Activated naive CD8-positive, alpha-beta T cell treated with anti-CD3 and anti-CD28 coated beads for 36 hours (primary cell): ENCODE results near the gene IFTAP. TPM values are rescaled to one million over a fixed set of nuclear protein-coding genes. Genes with fewer than 3 reads are reported as not detected.

Experiments used
- DNase-seq: peaks from one replicate; pipeline ENCODE4 v3.0.0; 2021
- H3K27ac Mint-ChIP-seq: one replicate; pipeline ENCODE4 v1.8.0; 2022; ENCODE audit warnings: mild to moderate bottlenecking, moderate library complexity, mixed read lengths
- H3K27me3 Mint-ChIP-seq: one replicate; pipeline ENCODE4 v1.8.0; 2022; ENCODE audit warnings: mild to moderate bottlenecking, mixed read lengths
- H3K36me3 Mint-ChIP-seq: one replicate; pipeline ENCODE4 v1.8.0; 2021; ENCODE audit warnings: mild to moderate bottlenecking, mixed read lengths
- H3K4me1 Mint-ChIP-seq: one replicate; pipeline ENCODE4 v1.8.0; 2021; ENCODE audit warnings: mixed read lengths
- H3K4me3 Mint-ChIP-seq: one replicate; pipeline ENCODE4 v1.8.0; 2022; ENCODE audit warnings: mild to moderate bottlenecking, moderate library complexity, mixed read lengths
- H3K9me3 Mint-ChIP-seq: one replicate; pipeline ENCODE4 v1.8.0; 2022; ENCODE audit warnings: mixed read lengths
- total RNA-seq, 2 experiments: library from RNA; stranded (reverse); gene quantifications; one replicate each; pipeline ENCODE4 v1.2.3, GENCODE V29; 2021

Gene IFTAP
- total RNA-seq, 2 experiments from 2014 or later, result 4.6 to 5.4 TPM

DNA sequence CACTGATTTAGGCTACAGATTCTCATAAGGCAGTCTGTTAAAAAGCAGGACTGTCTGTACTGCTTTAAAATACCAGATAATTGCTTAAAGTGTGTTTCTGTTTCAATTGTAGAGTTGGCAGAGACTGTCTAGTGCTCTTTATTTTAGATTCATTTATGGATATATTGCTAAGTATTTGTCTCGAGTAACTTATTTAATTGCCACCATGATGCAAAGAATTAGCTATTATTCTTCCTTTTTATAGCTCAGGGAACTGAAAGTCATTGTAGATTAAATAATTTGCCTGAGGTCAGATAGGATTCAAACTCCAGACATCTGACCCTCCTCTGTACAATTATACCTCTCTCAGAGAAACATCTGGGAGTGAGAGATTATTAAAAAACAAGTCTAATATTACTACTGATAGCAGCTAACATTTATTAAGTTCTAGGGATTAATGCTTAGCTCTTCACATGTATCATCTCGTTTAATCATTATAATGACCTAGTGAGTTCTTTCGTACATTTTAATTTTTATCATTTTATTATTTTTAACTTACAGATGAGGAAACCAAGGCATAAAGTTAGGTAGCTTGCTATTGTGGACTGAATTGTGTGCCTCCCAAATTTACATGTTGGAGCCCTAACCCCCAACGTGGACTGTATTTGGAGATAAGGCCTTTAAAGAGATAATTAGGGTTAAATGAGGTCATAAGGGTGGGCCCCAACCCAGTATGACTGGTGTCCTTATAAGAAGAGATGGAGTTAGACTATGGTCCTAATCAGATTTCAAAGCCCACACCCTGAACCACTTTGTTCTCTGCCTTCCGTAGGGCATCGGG is 23.5 kb downstream of the IFTAP start:
- Mint-ChIP-seq H3K36me3 (no peaks in the 10 kb centered on the region), H3K4me3 (no peak overlapping the region), H3K27ac (no peak overlapping the region), H3K27me3 (peaks cover 15% of the 10 kb centered on the region), H3K9me3 (no peaks in the 10 kb centered on the region), H3K4me1 (no peaks in the 10 kb centered on the region)
- no peak for DNase-seq

DNA sequence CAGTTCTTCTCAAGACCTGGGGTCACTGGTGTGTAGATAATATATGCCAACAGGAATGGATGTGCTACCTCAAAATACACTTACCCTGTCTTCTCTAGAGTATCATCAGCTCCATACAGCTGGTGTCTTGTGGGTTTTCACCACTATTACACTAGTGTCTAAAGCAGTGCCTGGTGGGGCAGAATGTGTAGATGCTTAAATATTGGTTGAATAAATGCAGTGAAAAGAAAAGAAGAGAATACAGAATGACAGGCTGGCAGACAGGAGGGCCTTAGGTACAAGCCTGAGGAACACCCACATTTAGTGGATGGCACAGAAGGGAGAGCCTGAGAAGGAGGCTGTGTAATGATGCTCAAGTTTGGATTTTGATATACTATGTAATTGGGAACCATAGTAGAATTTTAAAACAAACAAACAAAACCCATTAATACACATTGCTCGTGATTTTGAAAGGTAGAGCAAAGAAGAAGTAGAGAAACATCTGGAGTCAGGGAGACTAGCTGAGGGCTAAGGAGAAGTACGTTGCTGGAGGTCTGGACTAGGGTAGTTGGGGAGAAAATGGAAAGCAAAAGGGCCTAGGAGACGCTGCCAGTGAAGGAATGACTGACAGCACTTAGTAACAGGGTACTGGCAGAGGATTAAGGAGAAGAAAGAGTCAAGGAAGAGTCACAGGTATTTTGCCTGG is 24.2 kb downstream of the IFTAP start:
- no peaks in the 10 kb centered on the region for H3K9me3 Mint-ChIP-seq
- no peak overlapping the region for H3K27ac Mint-ChIP-seq
- H3K4me3 Mint-ChIP-seq, result no peak overlapping the region
- H3K36me3 Mint-ChIP-seq, result no peaks in the 10 kb centered on the region
- no peaks in the 10 kb centered on the region for H3K4me1 Mint-ChIP-seq
- peaks cover 16% of the 10 kb centered on the region for H3K27me3 Mint-ChIP-seq
- no peak for DNase-seq

- Mint-ChIP-seq H3K27me3 (peaks cover 18% of the 10 kb centered on the region), H3K4me1 (no peaks in the 10 kb centered on the region), H3K4me3 (no peak overlapping the region), H3K36me3 (no peaks in the 10 kb centered on the region), H3K27ac (no peak overlapping the region), H3K9me3 (no peaks in the 10 kb centered on the region)
- DNase-seq, result no peak
Observed at GRCh38 chr11:36619502-36619901, 25.2 kb downstream of the IFTAP start.

DNA sequence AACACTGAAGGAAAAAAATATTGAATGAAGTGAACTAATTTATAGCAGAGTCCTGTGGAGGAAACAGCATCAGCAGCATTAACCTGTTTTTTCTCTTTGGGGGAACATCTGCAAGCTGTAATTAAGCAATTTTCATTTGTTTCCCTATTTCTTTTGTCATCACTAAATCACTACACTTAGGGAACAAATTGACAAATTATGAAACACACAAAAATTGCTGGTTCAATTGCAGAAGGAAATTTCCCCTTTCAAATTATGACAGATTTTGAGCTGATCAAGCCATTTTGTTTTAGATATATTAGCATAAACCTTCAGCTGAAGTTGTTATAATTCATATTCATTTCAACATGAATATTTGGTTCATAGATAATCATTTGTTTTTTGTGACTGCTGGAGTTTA is 25.9 kb downstream of the IFTAP start:
- no peak for DNase-seq
- Mint-ChIP-seq H3K9me3 (no peaks in the 10 kb centered on the region), H3K27ac (no peak overlapping the region), H3K4me1 (no peaks in the 10 kb centered on the region), H3K36me3 (no peaks in the 10 kb centered on the region), H3K27me3 (peaks cover 18% of the 10 kb centered on the region), H3K4me3 (no peak overlapping the region)

DNA sequence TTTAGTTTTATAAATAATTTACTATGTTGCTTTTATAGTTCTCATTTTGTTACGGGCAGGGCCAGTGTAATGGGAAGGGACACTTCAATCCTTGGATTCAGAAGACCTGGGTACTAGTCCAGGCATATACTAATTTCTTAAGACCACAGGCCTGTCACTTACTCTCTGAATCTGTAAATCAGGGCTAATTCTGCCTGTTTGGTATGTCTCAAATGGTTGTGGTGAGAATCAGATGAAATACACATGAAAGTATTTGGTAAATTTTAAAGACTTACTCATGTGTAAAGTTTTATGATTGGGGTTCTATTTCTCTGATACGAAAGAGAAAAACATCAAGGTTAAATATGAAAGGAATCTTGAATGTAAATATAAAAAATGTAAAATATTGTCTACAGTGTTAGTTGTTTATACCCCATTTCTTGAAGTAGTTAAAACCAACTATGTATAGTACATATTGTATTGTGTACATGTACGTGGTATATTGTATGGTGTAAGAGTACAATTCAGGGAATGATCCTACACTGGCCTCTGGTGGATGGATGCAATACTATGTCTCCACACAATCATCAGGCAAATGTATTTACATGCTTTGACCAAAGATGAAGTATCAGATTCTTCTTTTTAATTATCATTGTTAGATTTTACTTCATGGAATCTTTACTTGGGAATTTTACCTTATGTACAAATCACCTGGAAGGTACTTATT is 28.3 kb downstream of the IFTAP start:
- Mint-ChIP-seq H3K27me3 (peaks cover 18% of the 10 kb centered on the region), H3K36me3 (no peaks in the 10 kb centered on the region), H3K4me1 (no peaks in the 10 kb centered on the region), H3K27ac (no peak overlapping the region), H3K4me3 (no peak overlapping the region), H3K9me3 (no peaks in the 10 kb centered on the region)
- no peak for DNase-seq

DNA sequence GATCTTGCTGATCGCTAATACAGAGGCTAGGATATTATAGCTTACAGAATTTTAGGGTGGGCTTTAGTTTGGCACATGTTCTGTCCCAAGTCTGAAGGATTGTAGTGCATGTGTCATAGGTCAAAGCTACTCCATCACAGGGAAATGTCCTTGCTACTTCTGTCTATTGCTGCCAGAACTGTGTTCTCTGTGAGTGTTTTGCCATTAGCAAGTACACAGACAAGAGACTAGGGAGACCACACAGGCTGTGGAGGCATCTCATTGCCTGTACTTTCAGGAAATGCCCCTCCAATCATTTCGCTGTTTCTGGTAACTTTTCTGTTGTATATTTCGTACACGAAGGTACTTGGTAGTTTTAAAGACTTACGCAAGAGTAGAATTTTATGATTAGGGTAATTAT is 29.2 kb downstream of the IFTAP start:
- Mint-ChIP-seq H3K4me3 (no peak overlapping the region), H3K27ac (no peak overlapping the region), H3K27me3 (peaks cover 17% of the 10 kb centered on the region), H3K4me1 (no peaks in the 10 kb centered on the region), H3K9me3 (no peaks in the 10 kb centered on the region), H3K36me3 (no peaks in the 10 kb centered on the region)
- no peak for DNase-seq

DNA sequence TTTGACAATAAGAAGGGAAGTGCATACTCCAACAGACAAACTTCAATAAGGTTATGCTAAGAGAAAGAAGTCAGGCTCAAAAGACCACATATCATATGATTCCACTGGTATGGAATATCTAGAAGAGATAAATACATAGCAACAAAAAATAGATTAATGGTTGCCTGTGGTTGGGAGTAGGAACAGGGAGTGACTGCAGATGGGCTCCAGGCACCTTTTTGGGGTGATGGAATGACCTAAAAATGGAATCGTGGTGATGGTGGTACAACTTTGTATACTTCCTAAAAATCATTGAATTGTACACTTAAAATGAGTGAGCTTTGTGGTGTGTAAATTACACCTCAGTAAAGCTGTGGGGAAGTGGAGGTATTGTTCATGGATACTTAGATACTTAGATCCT is 32.7 kb downstream of the IFTAP start:
- Mint-ChIP-seq H3K27ac (no peak overlapping the region), H3K9me3 (no peaks in the 10 kb centered on the region), H3K4me1 (peaks cover 3% of the 10 kb centered on the region), H3K36me3 (no peaks in the 10 kb centered on the region), H3K27me3 (peaks cover 8% of the 10 kb centered on the region), H3K4me3 (no peak overlapping the region)
- DNase-seq, result no peak

DNA sequence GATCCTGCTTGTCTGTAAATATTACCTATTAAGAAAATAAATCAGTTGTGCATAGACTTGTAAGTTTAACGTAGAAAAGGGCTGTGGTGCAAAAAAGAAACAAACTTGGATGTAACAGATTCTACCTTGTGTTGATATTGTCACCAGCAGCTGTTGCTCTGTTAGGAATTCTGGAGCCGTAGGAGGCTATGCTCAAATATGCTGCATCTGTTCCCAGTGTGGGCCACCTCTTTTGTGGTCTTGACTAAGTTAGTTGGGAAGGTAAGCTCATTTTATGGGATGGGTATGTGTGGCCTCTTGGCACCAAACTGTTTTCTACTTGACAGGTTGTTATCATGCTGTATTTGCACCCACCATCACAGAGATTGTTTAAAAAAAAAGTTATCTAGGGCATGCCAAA is 33.2 kb downstream of the IFTAP start:
- peaks cover 3% of the 10 kb centered on the region for H3K4me1 Mint-ChIP-seq
- no peak for DNase-seq
- peaks cover 8% of the 10 kb centered on the region for H3K27me3 Mint-ChIP-seq
- H3K4me3 Mint-ChIP-seq, result no peak overlapping the region
- no peaks in the 10 kb centered on the region for H3K9me3 Mint-ChIP-seq
- H3K36me3 Mint-ChIP-seq, result no peaks in the 10 kb centered on the region
- no peak overlapping the region for H3K27ac Mint-ChIP-seq

DNA sequence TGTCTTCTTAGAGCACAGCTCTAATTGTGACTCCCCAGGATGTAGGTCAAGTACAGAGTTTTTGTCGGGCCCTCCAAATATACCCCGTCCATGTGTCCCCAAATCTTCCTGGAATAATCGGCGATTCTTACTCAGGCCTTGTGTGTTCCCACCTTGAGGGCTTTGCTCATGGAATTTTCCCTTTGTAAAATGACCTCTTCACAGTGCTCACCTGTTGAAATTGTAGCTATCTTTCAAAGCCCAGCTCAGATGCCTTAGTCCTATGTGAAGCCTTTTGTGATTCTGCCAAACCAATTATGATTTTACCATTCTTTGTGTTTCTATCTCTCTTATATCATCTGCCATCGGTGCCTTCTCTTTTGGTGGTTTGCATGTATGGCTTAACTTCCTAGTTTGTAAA is 33.8 kb downstream of the IFTAP start:
- H3K4me3 Mint-ChIP-seq, result no peak overlapping the region
- no peak overlapping the region for H3K27ac Mint-ChIP-seq
- peaks cover 3% of the 10 kb centered on the region for H3K4me1 Mint-ChIP-seq
- DNase-seq, result no peak
- no peaks in the 10 kb centered on the region for H3K9me3 Mint-ChIP-seq
- H3K27me3 Mint-ChIP-seq, result peaks cover 8% of the 10 kb centered on the region
- H3K36me3 Mint-ChIP-seq, result no peaks in the 10 kb centered on the region

GRCh38 chr11:36628765-36629244 is 34.5 kb downstream of the IFTAP start:
- H3K4me3 Mint-ChIP-seq, result no peak overlapping the region
- H3K9me3 Mint-ChIP-seq, result no peaks in the 10 kb centered on the region
- H3K36me3 Mint-ChIP-seq, result no peaks in the 10 kb centered on the region
- no peak overlapping the region for H3K27ac Mint-ChIP-seq
- H3K27me3 Mint-ChIP-seq, result peaks cover 5% of the 10 kb centered on the region
- H3K4me1 Mint-ChIP-seq, result peaks cover 3% of the 10 kb centered on the region
- DNase-seq, result no peak

- Mint-ChIP-seq H3K27me3 (peaks cover 5% of the 10 kb centered on the region), H3K4me3 (no peak overlapping the region), H3K36me3 (no peaks in the 10 kb centered on the region), H3K27ac (no peak overlapping the region), H3K4me1 (peaks cover 3% of the 10 kb centered on the region), H3K9me3 (no peaks in the 10 kb centered on the region)
- no peak for DNase-seq
Observed at GRCh38 chr11:36631774-36632173, 37.5 kb downstream of the IFTAP start.

GRCh38 chr11:36635066-36635862 is 41.0 kb downstream of the IFTAP start:
- no peak for DNase-seq
- Mint-ChIP-seq H3K4me1 (peaks cover 3% of the 10 kb centered on the region), H3K27ac (no peak overlapping the region), H3K36me3 (no peaks in the 10 kb centered on the region), H3K9me3 (no peaks in the 10 kb centered on the region), H3K27me3 (no peaks in the 10 kb centered on the region), H3K4me3 (no peak overlapping the region)

- no peak overlapping the region for H3K4me3 Mint-ChIP-seq
Observed at GRCh38 chr11:36638556-36638955, 44.3 kb downstream of the IFTAP start.

GRCh38 chr11:36657610-36658267 is 63.4 kb downstream of the IFTAP start:
- H3K27me3 Mint-ChIP-seq, result peaks cover 3% of the 10 kb centered on the region
- no peak for DNase-seq
- no peaks in the 10 kb centered on the region for H3K4me1 Mint-ChIP-seq
- H3K36me3 Mint-ChIP-seq, result peaks cover 2% of the 10 kb centered on the region
- H3K4me3 Mint-ChIP-seq, result no peak overlapping the region
- H3K9me3 Mint-ChIP-seq, result peaks cover 2% of the 10 kb centered on the region
- no peak overlapping the region for H3K27ac Mint-ChIP-seq

More at GRCh38 chr11:36638556-36638955, 44.3 kb downstream of the IFTAP start:
- Mint-ChIP-seq H3K27me3 (no peaks in the 10 kb centered on the region), H3K9me3 (peaks cover 3% of the 10 kb centered on the region), H3K27ac (no peak overlapping the region), H3K36me3 (no peaks in the 10 kb centered on the region), H3K4me1 (no peaks in the 10 kb centered on the region)
- DNase-seq, result no peak
